ENCODE measurements around the gene TMPRSS9. TPM values are rescaled to one million over a fixed set of nuclear protein-coding genes. Genes with fewer than 3 reads are reported as not detected.

Gene TMPRSS9
- total and polyA plus RNA-seq, 2 of the 13 experiments (the other 11 are each of a cell fraction or from before 2014, with no cell fraction given): 2.5 to 5.2 TPM

DNA sequence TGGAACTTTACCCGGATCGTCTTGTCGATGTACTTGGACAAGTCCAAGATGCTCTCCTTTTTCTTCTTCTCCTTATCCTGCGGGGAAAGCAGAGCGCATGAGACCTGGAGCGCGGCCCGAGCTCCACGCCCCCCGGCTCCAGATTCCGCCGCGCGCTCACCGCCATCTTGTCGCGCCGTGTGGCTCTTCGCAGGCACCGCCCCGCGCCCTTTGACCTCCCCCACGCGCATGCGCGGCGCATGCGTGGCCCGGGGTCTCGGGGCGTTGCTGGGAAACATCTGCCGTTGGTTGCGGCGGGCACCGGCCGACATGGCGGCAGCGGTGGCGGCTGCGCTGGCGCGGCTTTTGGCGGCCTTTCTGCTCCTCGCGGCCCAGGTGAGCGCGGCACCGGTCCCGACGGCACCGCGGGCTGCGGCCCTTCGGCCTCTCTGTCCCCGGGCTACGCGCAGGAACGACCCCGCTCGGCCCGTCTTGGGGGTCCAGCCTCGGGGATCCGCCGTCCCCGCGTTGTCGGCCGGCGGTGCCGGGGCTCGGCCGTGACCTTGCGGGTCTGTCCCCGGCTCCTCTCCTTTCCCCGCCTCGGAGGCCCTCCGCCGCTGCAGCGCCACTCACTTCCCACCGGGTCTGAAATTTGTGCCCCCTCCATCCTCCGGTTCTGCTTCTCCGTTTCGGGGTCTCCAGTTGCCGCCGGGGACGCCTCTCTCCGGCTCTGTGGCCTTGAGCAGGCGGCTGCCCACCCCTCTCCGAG, 31.5 kb upstream of the TMPRSS9 start, which contains the start of the genes LSM7 and SPPL2B (continued):
- no peak for TF ChIP-seq MTA1 (CRISPR knock-in tag; IDR thresholded peaks at IDR 0.05; ENCODE audit: borderline replicate concordance)
- peak; percentile 39 to 61; a peak in 2 of 4 replicates for TF ChIP-seq NR2F1 (CRISPR knock-in tag; IDR thresholded peaks at IDR 0.05)
- TF ChIP-seq ZNF772 (CRISPR knock-in tag; IDR thresholded peaks at IDR 0.05): peak; percentile 60
- TF ChIP-seq SP4 (CRISPR knock-in tag; IDR thresholded peaks at IDR 0.05): peak; percentile 39; the same call in 1 of the 2 replicates
- TF ChIP-seq ZNF709 (CRISPR knock-in tag; IDR thresholded peaks at IDR 0.05): peak; percentile 75; the same call in 1 of the 2 replicates
- TF ChIP-seq, protein P1, sequence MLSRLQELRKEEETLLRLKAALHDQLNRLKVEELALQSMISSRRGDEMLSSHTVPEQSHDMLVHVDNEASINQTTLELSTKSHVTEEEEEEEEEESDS (CRISPR knock-in tag; IDR thresholded peaks at IDR 0.05; ENCODE audit: borderline replicate concordance): 0 out of 2 replicates have a peak, but pooled peaks have one; percentile 31
- peak; percentile 75 for TF ChIP-seq YEATS2 (CRISPR knock-in tag; IDR thresholded peaks at IDR 0.05; ENCODE audit: borderline replicate concordance)
- TF ChIP-seq, protein P2, sequence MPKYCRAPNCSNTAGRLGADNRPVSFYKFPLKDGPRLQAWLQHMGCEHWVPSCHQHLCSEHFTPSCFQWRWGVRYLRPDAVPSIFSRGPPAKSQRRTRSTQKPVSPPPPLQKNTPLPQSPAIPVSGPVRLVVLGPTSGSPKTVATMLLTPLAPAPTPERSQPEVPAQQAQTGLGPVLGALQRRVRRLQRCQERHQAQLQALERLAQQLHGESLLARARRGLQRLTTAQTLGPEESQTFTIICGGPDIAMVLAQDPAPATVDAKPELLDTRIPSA (CRISPR knock-in tag; IDR thresholded peaks at IDR 0.05; ENCODE audit: borderline replicate concordance): 0 out of 2 replicates have a peak, but pooled peaks have one; percentile 51
- 0 out of 2 replicates have a peak, but pooled peaks have one; percentile 43 for TF ChIP-seq DNMT1 (CRISPR knock-in tag; IDR thresholded peaks at IDR 0.05)
- peak; percentile 36; the same call in 1 of the 2 replicates for TF ChIP-seq CEBPG (CRISPR knock-in tag; IDR thresholded peaks at IDR 0.05)
- no peak for TF ChIP-seq ZNF124 (CRISPR knock-in tag; IDR thresholded peaks at IDR 0.05)
- TF ChIP-seq ZNF253 (CRISPR knock-in tag; IDR thresholded peaks at IDR 0.05; ENCODE audit: borderline replicate concordance): no peak
- TF ChIP-seq SP140L (CRISPR knock-in tag; IDR thresholded peaks at IDR 0.05; ENCODE audit: borderline replicate concordance): no peak
- TF ChIP-seq MED1 (CRISPR knock-in tag; IDR thresholded peaks at IDR 0.05): peak; percentile 63
- TF ChIP-seq FOSL1 (CRISPR knock-in tag; IDR thresholded peaks at IDR 0.05; ENCODE audit: borderline replicate concordance): no peak
- TF ChIP-seq, protein P3, sequence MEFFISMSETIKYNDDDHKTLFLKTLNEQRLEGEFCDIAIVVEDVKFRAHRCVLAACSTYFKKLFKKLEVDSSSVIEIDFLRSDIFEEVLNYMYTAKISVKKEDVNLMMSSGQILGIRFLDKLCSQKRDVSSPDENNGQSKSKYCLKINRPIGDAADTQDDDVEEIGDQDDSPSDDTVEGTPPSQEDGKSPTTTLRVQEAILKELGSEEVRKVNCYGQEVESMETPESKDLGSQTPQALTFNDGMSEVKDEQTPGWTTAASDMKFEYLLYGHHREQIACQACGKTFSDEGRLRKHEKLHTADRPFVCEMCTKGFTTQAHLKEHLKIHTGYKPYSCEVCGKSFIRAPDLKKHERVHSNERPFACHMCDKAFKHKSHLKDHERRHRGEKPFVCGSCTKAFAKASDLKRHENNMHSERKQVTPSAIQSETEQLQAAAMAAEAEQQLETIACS (CRISPR knock-in tag; IDR thresholded peaks at IDR 0.05): peak; percentile 27; the same call in 1 of the 2 replicates
- no peak for TF ChIP-seq ZNF75D (CRISPR knock-in tag; IDR thresholded peaks at IDR 0.05; ENCODE audit: borderline replicate concordance)
- TF ChIP-seq ZFX (CRISPR knock-in tag; IDR thresholded peaks at IDR 0.05; ENCODE audit: low read depth): peak; percentile 82
- TF ChIP-seq, protein P4, sequence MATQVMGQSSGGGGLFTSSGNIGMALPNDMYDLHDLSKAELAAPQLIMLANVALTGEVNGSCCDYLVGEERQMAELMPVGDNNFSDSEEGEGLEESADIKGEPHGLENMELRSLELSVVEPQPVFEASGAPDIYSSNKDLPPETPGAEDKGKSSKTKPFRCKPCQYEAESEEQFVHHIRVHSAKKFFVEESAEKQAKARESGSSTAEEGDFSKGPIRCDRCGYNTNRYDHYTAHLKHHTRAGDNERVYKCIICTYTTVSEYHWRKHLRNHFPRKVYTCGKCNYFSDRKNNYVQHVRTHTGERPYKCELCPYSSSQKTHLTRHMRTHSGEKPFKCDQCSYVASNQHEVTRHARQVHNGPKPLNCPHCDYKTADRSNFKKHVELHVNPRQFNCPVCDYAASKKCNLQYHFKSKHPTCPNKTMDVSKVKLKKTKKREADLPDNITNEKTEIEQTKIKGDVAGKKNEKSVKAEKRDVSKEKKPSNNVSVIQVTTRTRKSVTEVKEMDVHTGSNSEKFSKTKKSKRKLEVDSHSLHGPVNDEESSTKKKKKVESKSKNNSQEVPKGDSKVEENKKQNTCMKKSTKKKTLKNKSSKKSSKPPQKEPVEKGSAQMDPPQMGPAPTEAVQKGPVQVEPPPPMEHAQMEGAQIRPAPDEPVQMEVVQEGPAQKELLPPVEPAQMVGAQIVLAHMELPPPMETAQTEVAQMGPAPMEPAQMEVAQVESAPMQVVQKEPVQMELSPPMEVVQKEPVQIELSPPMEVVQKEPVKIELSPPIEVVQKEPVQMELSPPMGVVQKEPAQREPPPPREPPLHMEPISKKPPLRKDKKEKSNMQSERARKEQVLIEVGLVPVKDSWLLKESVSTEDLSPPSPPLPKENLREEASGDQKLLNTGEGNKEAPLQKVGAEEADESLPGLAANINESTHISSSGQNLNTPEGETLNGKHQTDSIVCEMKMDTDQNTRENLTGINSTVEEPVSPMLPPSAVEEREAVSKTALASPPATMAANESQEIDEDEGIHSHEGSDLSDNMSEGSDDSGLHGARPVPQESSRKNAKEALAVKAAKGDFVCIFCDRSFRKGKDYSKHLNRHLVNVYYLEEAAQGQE (IDR thresholded peaks at IDR 0.05; ENCODE audit: borderline replicate concordance in 1 of 2, low read depth in 1 of 2, low read length in 2 of 2): 0 out of 4 replicates have a peak, but pooled peaks of 1 of the 2 experiments have one; percentile 15
- peak; percentile 94 for TF ChIP-seq MYC (CRISPR knock-in tag; IDR thresholded peaks at IDR 0.05; ENCODE audit: borderline replicate concordance)
- no peak for TF ChIP-seq NR2F6 (IDR thresholded peaks at IDR 0.05)
- peak; percentile 74 for TF ChIP-seq NR2F6 (CRISPR knock-in tag; IDR thresholded peaks at IDR 0.05)
